OCI-LY3 (cell line): ENCODE results near the gene RPP38.

Experiments
- EZH2phosphoT487 ChIP-seq: fragments of 200-600 bp; shearing (Covaris generic); IDR thresholded peaks from 2 replicates; pipeline ENCODE4 v1.6.1; 2018; ENCODE audit warnings: antibody characterized with exemption, mixed run types, low read depth
- TF ChIP-seq, protein P1 (sequence below): fragments of 200-600, 300-600 bp; sonication (generic); IDR thresholded peaks from 2 replicates; pipeline ENCODE4 v1.5.1; 2014; ENCODE audit warnings: antibody characterized with exemption, low read length, low read depth

DNA sequence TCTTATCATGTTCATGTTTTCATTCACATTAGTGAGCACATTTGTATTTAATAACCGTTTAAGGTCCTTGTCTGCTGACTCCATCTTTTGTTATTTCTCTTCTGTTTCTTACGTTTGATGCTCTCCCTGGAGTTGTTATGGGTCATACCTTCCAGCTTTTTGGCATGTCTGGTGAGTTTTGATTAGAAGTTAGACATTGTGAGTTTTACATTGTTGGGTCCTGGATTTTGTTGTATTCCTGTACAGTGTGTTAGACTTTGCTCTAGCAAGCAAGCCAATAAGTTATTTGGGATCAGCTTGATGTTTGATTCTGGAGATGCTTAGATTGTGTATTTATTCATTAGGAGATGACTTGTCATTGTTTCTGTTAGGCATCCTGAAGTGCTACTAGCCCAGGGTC is 36.5 kb upstream of the RPP38 start:
- TF ChIP-seq, protein P1, sequence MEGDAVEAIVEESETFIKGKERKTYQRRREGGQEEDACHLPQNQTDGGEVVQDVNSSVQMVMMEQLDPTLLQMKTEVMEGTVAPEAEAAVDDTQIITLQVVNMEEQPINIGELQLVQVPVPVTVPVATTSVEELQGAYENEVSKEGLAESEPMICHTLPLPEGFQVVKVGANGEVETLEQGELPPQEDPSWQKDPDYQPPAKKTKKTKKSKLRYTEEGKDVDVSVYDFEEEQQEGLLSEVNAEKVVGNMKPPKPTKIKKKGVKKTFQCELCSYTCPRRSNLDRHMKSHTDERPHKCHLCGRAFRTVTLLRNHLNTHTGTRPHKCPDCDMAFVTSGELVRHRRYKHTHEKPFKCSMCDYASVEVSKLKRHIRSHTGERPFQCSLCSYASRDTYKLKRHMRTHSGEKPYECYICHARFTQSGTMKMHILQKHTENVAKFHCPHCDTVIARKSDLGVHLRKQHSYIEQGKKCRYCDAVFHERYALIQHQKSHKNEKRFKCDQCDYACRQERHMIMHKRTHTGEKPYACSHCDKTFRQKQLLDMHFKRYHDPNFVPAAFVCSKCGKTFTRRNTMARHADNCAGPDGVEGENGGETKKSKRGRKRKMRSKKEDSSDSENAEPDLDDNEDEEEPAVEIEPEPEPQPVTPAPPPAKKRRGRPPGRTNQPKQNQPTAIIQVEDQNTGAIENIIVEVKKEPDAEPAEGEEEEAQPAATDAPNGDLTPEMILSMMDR = no peak
- no peak for TF ChIP-seq EZH2phosphoT487
